HG03097 (cell line): Measurements from ENCODE around the gene SPON1.

ENCODE experiments used
- ATAC-seq: cut with Tn5 transposase; IDR thresholded peaks from one replicate; pipeline ENCODE4 v1.9.1; 2021; ENCODE audit not compliant: unreplicated experiment, low FRiP score

SPON1 gene

DNA sequence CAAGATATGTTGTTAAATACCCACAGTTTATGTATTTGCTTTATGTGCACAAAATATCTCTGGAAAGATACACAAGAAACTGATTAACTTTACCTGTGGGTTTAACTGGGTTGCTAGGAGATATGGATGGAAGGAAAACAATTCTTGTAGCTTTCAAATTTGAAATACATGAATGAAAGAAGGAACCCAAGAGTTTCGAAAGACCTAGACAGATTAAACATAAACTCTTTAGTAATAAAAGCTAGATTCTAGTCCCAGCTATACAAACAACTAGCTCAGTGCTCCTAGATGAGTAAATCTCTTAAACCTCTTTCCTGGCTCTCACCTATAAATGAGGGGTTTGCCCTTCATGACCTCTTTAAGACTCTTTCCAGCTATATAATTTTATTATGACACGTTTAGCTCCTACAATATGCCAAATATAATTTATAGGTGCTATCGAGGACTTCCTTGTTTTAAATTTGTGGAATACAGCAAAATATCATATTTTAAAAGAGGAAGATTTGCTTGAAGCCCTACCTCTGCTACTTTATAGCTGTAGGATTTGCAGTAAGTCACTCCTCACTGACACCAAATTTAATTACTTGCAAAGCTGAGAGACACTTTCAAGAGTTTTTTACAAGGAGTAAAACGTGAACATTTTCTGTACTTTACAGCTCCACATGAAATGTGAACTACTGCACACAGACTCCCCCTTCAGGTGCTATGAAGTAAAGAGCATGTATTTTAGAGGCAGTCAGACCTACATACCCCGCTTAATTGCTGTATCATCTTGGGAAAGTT lies 345.8 kb downstream of the SPON1 start:
- ATAC-seq, result no peak

- peak; percentile 29 for ATAC-seq
Observed at GRCh38 chr11:14308897-14309387, 346.4 kb downstream of the SPON1 start.

DNA sequence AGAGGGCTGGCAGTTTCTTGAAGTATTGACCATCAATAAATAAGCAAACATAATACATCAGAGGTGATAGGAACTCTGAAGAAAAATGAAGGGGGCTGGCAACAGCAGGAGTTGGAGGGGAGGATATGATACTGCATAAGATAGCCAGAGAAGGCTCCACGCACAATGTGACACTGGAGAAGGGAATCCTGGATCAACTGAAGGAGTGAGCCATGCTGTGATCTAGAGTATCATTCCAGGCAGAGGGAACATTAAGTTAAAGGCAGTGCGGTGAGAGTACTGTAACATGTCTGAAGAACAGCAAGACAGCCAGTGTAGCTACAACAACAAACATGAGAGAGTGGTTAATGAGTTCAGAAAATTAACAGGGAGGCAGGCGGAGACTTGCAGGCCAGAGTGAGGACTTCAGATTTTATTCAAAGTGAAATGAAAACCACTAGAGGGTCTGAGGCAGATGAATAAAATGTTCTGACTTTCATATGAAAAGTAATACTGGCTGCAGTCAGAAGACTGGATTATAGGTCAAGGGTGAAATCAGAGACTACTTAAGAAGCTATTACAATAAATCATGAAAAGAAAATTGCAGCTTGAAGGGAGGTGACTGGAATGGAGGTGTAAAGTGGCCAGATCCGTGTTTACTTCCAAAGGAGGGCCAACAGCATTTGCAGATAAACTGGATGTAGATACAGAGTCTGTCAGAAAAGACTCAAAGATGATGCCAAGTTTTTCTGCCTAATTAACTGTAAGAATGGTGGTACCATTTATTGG lies 347.1 kb downstream of the SPON1 start:
- peak; percentile 19 for ATAC-seq

GRCh38 chr11:14310679-14311078 lies 348.2 kb downstream of the SPON1 start:
- no peak for ATAC-seq

- no peak for ATAC-seq
Observed at GRCh38 chr11:14312736-14313438, 350.4 kb downstream of the SPON1 start.

DNA sequence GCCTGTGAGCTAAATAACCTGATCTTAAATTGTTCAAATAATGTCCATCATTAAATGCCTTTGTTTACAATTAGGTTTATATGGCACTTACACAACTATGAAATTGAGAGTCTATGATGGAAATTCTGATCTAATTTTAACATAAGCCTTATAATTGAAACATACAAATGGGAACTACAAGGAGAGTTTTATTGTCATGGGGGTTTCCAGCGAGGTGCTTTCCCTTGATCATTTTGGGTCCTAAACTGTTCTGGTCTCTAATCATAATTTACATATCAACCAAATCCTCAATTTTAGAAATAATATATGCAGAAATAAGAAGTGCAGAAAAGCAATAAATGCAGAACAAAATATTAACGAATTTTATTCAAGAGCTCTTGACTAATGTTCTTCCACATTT lies 351.6 kb downstream of the SPON1 start:
- ATAC-seq, result no peak

DNA sequence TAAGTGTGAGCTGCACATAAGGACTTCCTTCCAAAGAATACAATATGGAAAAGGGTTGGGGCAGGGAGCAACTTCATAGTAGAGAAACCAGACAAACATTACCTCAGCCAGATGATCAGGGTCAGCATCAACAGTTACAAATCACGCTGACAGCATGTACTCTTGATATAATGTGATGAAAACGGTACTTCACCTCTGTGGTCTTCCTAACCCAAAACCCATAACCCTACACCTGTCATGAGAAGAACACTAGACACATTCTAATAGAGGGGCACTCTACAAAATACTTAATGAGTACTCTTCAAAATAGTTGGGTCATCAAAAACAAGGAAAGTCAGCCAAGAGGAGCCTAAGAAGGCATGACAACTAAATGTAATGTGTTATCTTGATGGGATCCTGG lies 352.6 kb downstream of the SPON1 start:
- ATAC-seq, result peak; percentile 33
